Body of pancreas (tissue), 4 donors: ENCODE data around the gene IGFL4.
A peak's percentile ranks its signal among the peaks of the same experiment; 100 is the strongest.
"Not testable (repeated sequence)": the region's sequence is repeated elsewhere in the genome, so short reads cannot be mapped to it uniquely, and the experiment has no call there.

Experiments used
- POLR2A ChIP-seq, 3 donors: fragments of 450-650 bp; IDR thresholded peaks; one replicate each; pipeline ENCODE4 v1.6.1; 2016; ENCODE audit warnings: antibody characterized with exemption in 3 of 3, mild to moderate bottlenecking in 2 of 3
- TF ChIP-seq, protein P1 (sequence below), 7 experiments: fragments of 450-650 bp in 4 of 7; fragments of 200-600 bp in 3 of 7; sonication (generic) in 3 of 7; IDR thresholded peaks; one replicate each; pipeline ENCODE4 v1.5.1; 2016 to 2019; ENCODE audit warnings: antibody characterized with exemption in 7 of 7

DNA sequence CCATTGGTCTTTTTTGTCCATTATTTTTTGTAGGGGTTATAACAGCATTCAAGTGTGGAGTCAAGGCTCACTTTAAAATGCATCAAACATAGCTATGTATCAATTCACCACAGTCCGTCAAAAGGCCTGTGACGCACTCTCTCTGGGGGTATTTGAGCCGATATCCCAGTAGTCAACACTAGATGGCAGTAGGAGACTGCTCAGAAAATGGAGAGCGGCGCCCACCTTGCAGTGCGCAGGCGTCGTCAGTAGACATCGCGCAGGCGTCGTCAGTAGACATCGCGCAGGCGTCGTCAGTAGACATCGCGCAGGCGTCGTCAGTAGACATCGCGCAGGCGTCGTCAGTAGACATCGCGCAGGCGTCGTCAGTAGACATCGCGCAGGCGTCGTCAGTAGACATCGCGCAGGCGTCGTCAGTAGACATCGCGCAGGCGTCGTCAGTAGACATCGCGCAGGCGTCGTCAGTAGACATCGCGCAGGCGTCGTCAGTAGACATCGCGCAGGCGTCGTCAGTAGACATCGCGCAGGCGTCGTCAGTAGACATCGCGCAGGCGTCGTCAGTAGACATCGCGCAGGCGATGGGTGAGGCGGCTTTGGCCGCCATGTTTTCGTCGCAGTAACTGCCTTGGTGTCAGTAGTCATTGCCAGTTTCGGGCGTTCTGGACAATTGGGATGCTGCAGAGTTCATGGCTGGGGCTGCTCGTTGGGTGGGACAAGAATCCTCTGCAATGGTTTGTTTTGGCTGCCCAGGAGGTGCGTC, 38.0 kb upstream of the IGFL4 start:
- TF ChIP-seq, protein P1, sequence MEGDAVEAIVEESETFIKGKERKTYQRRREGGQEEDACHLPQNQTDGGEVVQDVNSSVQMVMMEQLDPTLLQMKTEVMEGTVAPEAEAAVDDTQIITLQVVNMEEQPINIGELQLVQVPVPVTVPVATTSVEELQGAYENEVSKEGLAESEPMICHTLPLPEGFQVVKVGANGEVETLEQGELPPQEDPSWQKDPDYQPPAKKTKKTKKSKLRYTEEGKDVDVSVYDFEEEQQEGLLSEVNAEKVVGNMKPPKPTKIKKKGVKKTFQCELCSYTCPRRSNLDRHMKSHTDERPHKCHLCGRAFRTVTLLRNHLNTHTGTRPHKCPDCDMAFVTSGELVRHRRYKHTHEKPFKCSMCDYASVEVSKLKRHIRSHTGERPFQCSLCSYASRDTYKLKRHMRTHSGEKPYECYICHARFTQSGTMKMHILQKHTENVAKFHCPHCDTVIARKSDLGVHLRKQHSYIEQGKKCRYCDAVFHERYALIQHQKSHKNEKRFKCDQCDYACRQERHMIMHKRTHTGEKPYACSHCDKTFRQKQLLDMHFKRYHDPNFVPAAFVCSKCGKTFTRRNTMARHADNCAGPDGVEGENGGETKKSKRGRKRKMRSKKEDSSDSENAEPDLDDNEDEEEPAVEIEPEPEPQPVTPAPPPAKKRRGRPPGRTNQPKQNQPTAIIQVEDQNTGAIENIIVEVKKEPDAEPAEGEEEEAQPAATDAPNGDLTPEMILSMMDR (IDR thresholded peaks at IDR 0.05), result peak in 5 of 7 experiments; percentile 30 to 64 (median 56)
- TF ChIP-seq POLR2A (IDR thresholded peaks at IDR 0.05), result not testable (repeated sequence)
